Stimulated activated CD4-positive, alpha-beta T cell treated with anti-CD3 and anti-CD28 coated beads, Interleukin-2, amount 100 ng/mL, for 24 hours (primary cell): ENCODE measurements around the gene ZNF804A.

Experiments
- DNase-seq, 2 donors: peaks; one replicate each; pipeline ENCODE4 v3.0.0-alpha.2; 2020

ZNF804A gene

DNA sequence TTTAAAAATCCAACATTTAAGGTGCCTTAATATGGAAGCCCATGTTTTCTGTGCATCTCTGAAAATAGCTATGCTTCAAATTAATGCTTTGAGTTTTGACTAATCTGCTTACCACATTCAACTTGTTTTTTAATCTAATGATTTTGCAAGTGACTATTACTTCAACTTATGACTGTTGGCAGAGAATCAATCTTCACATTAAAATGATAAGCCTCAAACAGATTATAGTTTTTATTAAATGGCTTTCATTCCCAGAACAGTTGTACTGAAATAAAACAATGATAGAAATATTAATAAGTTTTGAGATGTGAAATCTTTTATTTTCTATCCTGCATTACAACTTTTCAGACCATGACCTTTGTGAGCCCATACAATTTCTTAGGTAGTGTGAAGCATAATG lies 347.5 kb downstream of the ZNF804A start:
- no peak for DNase-seq

DNA sequence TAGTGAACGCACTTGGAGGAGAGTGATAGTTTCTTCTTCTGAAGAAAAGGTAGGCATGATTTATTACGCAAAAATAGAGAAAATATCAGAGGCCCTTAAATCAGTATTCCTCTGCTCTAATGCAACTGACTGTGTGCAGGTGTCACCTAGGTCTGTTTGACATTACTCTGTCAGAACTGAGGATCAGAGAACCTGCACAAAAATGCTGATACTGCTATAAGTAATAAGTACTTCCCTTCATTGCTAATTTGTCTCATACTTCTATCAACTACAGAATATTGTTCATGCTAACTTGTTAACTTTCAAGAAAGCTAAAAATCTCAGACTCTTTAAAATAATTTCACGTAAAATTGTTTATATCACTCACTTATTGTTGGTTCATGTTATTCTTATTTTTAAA lies 358.5 kb downstream of the ZNF804A start:
- no peak for DNase-seq

DNA sequence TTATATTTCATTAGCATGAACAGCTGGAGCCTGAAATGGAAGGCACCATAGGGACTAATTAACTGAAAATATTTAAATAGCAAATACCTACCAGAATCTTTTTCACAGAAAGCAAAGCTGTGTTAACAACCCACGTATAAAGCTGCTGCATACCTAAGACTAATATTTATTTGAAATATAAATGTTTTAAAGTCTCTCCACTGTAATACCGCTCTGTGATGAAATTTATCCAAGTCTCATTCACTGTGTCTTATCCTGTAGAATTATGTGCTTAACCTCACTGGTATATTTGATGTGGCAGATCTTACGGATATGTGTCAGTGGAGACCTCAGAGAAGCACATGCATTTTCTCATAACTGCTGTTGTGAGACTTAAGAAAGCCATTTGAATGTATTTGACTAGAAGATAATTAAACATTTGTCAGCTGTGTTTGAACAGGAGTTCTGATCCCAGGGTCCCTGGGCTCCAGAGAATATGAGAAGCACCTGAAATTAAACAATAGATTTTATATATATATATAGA lies 373.3 kb downstream of the ZNF804A start:
- DNase-seq, result no peak
